Uterus (tissue), 4 donors: Measurements from ENCODE around the gene ZNF860. TPM values are rescaled to one million over a fixed set of nuclear protein-coding genes. Genes with fewer than 3 reads are reported as not detected.
"Not testable (repeated sequence)": the region's sequence is repeated elsewhere in the genome, so short reads cannot be mapped to it uniquely, and the experiment has no call there.

Source experiments
- DNase-seq, 2 donors: peaks; one replicate each; pipeline ENCODE4 v3.0.0-alpha.2; 2019 to 2020
- H3K27ac ChIP-seq, 2 donors: fragments of 200-600 bp; sonication (generic); 1 replicate in 1 of 2; 2 replicates in 1 of 2; pipeline ENCODE4 v1.5.1; 2016 to 2018
- H3K27me3 ChIP-seq, 2 donors: fragments of 200-600 bp; sonication (generic); one replicate each; pipeline ENCODE4 v1.5.1; 2018 to 2019; ENCODE audit warnings: control low read depth in 1 of 2
- H3K36me3 ChIP-seq, 2 donors: fragments of 200-600 bp; sonication (generic); one replicate each; pipeline ENCODE4 v1.5.1; 2019; ENCODE audit warnings: control low read depth in 1 of 2
- H3K4me1 ChIP-seq, 2 donors: fragments of 200-600 bp; sonication (generic); one replicate each; pipeline ENCODE4 v1.5.1; 2018 to 2019; ENCODE audit warnings: control low read depth in 1 of 2
- H3K4me3 ChIP-seq, 2 donors: fragments of 200-600 bp; sonication (generic); 1 replicate in 1 of 2; 2 replicates in 1 of 2; pipeline ENCODE4 v1.5.1; 2018 to 2019; ENCODE audit warnings: mild to moderate bottlenecking in 1 of 2
- H3K9me3 ChIP-seq, 2 donors: fragments of 200-600 bp; sonication (generic); one replicate each; pipeline ENCODE4 v1.5.1; 2019; ENCODE audit warnings: control low read depth in 1 of 2
- CTCF ChIP-seq, 4 experiments: fragments of 200-600 bp in 2 of 4; fragments of 450-650 bp in 2 of 4; sonication (generic) in 2 of 4; IDR thresholded peaks; one replicate each; pipeline ENCODE4 v1.5.1; 2016 to 2019; ENCODE audit warnings: antibody characterized with exemption in 4 of 4, mild to moderate bottlenecking in 2 of 4, moderate library complexity in 1 of 4
- POLR2A ChIP-seq, 2 donors: fragments of 450-650 bp; IDR thresholded peaks; one replicate each; pipeline ENCODE4 v1.6.1; 2016; ENCODE audit warnings: antibody characterized with exemption in 2 of 2, mild to moderate bottlenecking in 1 of 2, moderate library complexity in 1 of 2
- intact Hi-C: fragments of 100-400 bp; cut with DNase I; formaldehyde crosslinking; loops from one replicate; pipeline ENCODE4 v1.15.1; 2023; ENCODE audit warnings: low total_unique reads
- total RNA-seq, 4 donors: library from RNA; depleted of rRNA in 3 of 4; stranded (reverse); fragments of >200 nt in 3 of 4; gene quantifications; one replicate each; pipeline versions ENCODE4 v1.1.0 to v1.2.4, GENCODE V29; 2014 to 2023
- donor health status: DM: yes; HTN: yes; CAD: no.

The ZNF860 gene
- total RNA-seq, 4 donors from 2014 or later: 0.26 to 2.8 (median 1.5) TPM

DNA sequence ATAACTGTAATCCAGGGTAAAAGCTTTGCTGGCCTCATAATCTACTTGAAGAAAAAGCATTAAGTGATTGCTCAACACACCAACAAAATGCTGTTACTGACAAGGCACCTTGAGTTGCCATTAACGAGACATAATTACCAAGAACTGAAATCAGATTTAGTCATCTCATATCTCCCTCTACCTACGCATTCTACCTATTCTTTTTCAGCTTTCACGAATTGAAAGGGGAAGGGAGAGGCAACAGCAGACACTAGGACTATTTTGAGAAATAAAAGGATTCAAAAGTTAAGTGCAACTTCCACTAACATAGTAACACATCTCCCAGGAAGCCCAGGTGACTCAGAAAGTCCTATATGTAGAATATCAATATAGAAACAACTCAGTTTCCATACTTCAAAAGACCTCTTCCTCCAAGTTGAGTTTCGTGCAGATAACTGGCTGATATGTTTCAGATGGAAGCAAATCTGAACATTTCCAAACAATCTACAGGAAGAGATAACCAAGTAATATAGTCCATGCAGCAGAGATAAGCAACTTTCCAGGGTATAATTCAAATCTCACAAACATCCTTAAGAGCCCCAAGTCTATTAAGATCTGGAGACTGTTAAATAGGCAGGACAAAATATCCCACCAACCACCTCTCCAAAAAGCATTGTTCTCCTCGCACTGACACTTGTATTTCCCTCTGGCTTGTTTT, 2.4 kb upstream of the ZNF860 start:
- intact Hi-C loops: no loop called here
- H3K27me3 ChIP-seq: no peaks in the 10 kb centered on the region
- no peaks in the 10 kb centered on the region for H3K9me3 ChIP-seq
- no peak overlapping the region for H3K27ac ChIP-seq
- H3K4me3 ChIP-seq: no peak overlapping the region
- H3K36me3 ChIP-seq: no peaks in the 10 kb centered on the region
- no peak for TF ChIP-seq CTCF (IDR thresholded peaks at IDR 0.05)
- no peaks in the 10 kb centered on the region for H3K4me1 ChIP-seq
- no peak for DNase-seq

DNA sequence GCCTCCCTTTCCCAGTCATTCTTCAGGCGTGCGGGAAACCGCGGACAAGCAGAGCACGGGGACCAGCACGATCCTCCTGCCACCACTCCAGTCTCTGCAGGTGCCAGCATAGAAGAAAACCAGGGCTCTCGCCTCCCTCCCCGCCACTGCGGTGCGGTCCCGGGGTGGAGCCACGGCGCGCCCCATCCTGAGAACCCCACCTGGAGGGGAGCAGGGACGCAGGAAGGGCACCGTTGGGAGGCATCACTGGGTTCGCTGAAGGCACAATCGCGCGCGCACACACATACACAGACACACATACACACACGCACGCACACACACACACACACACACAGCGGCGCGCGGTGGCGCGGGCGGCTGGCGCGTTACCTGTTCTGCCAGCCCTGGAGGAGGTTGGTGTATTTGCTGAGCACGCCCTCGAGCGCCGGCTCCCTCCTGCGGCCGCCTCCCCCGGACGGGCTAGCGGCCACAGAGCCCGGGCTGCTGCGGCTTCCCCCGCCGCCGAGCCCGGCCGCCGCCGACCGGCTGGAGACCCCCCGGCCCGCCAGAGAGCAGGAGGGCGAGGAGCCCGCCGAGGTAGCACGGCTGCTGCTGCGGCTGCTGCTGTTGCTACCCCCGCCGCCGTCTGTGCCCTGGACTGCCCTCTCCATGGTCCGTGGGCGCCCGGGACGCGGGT, 882 bp upstream of the ZNF860 start:
- Histone ChIP-seq H3K27ac (peak overlapping the region; percentile 96 to 97), H3K4me1 (no peaks in the 10 kb centered on the region), H3K27me3 (no peaks in the 10 kb centered on the region), H3K4me3 (peak overlapping the region; percentile 62 to 82), H3K9me3 (no peaks in the 10 kb centered on the region), H3K36me3 (no peaks in the 10 kb centered on the region)
- no peak for TF ChIP-seq POLR2A (IDR thresholded peaks at IDR 0.05)
- TF ChIP-seq CTCF (IDR thresholded peaks at IDR 0.05): no peak
- peak; percentile 51 to 53 for DNase-seq
- intact Hi-C loops: no loop called here

DNA sequence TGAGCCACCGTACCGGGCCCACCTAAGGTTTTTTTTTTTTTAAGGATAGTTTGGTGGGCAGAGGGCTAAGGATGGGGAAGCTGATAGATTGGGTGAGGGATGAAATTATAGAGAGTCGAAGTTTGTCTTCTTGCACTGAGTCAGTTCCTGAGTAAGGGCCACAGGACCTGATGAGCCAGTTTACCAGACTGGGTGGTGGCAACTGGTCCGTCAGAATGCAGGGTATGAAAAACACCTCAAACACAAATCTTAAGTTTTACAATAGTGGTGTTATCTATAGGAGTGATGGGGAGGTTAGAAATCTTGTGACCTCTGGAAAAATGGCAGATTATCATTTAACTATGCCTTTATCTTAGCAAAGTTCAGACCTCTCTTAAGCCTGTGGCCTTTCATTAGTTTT, 2.8 kb downstream of the ZNF860 start:
- no peaks in the 10 kb centered on the region for H3K27me3 ChIP-seq
- TF ChIP-seq CTCF (IDR thresholded peaks at IDR 0.05) (no peak), POLR2A (IDR thresholded peaks at IDR 0.05) (no peak)
- no peaks in the 10 kb centered on the region for H3K4me1 ChIP-seq
- H3K9me3 ChIP-seq: peaks cover 0 to 5% of the 10 kb centered on the region in 2 donors
- no peaks in the 10 kb centered on the region for H3K36me3 ChIP-seq
- intact Hi-C loops: no loop called here
- H3K4me3 ChIP-seq: no peak overlapping the region
- no peak for DNase-seq
- no peak overlapping the region for H3K27ac ChIP-seq

DNA sequence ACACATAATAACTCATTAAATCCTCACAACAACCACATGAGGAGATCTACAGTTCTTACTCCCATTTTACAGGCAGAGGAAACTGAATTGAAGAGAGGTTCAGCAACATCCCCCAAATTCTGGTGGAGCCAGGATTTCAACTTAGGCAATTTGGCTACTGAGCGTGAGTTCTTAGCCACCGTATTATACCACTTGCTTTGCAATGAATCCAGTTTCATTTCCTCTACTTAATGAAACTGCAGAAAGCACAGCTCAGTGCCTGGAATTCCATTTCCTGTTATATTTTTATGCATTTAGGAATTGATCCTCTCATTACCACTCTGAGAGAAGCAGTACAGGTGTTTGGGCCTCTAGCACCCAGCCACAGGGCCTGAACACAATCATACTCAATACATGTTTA, 4.3 kb downstream of the ZNF860 start:
- H3K36me3 ChIP-seq: no peaks in the 10 kb centered on the region
- no peak for DNase-seq
- H3K27ac ChIP-seq: no peak overlapping the region
- no peak for TF ChIP-seq CTCF (IDR thresholded peaks at IDR 0.05)
- TF ChIP-seq POLR2A (IDR thresholded peaks at IDR 0.05): no peak
- no peaks in the 10 kb centered on the region for H3K27me3 ChIP-seq
- intact Hi-C loops: no loop called here
- H3K4me3 ChIP-seq: no peak overlapping the region
- peaks cover 0 to 5% of the 10 kb centered on the region in 2 donors for H3K9me3 ChIP-seq
- H3K4me1 ChIP-seq: no peaks in the 10 kb centered on the region

- Histone ChIP-seq H3K4me3 (no peak overlapping the region), H3K27me3 (no peaks in the 10 kb centered on the region), H3K27ac (no peak overlapping the region), H3K36me3 (no peaks in the 10 kb centered on the region), H3K9me3 (peaks cover 0 to 5% of the 10 kb centered on the region in 2 donors), H3K4me1 (no peaks in the 10 kb centered on the region)
- no peak for DNase-seq
- intact Hi-C loops: no loop called here
- no peak for TF ChIP-seq CTCF (IDR thresholded peaks at IDR 0.05)
- TF ChIP-seq POLR2A (IDR thresholded peaks at IDR 0.05): no peak
These were observed 6.7 kb downstream of the ZNF860 start for GRCh38 chr3:31988271-31988670.

- H3K27me3 ChIP-seq, H3K27ac ChIP-seq, H3K4me1 ChIP-seq, intact Hi-C loops, H3K9me3 ChIP-seq, H3K4me3 ChIP-seq, H3K36me3 ChIP-seq, DNase-seq: not testable (repeated sequence)
These were observed 11.4 kb downstream of the ZNF860 start for GRCh38 chr3:31992995-31993394.
